HEK293T (cell line): ENCODE measurements around the gene GIPR.
A peak's percentile ranks its signal among the peaks of the same experiment; 100 is the strongest.

Experiments
- ARNT ChIP-seq: fragments of 450-650 bp; IDR thresholded peaks from 2 replicates; pipeline ENCODE4 v1.6.1; 2017; ENCODE audit warnings: mild to moderate bottlenecking
- BHLHE40 ChIP-seq: fragments of 450-650 bp; IDR thresholded peaks from 2 replicates; pipeline ENCODE4 v1.6.1; 2016; ENCODE audit warnings: mild to moderate bottlenecking, moderate library complexity, borderline replicate concordance
- CTBP1 ChIP-seq: fragments of 450-650 bp; IDR thresholded peaks from 2 replicates; pipeline ENCODE4 v1.6.1; 2016; ENCODE audit warnings: borderline replicate concordance
- ELF4 ChIP-seq: fragments of 450-650 bp; IDR thresholded peaks from 2 replicates; pipeline ENCODE4 v1.6.1; 2017; ENCODE audit warnings: antibody characterized with exemption
- FOXA1 ChIP-seq: fragments of 450-650 bp; IDR thresholded peaks from 2 replicates; pipeline ENCODE4 v1.6.1; 2016; ENCODE audit warnings: mild to moderate bottlenecking
- SUZ12 ChIP-seq: fragments of 450-650 bp; IDR thresholded peaks from 2 replicates; pipeline ENCODE4 v1.6.1; 2016; ENCODE audit warnings: mild to moderate bottlenecking
- TARDBP ChIP-seq: fragments of 450-650 bp; IDR thresholded peaks from 2 replicates; pipeline ENCODE4 v1.6.1; 2016
- TF ChIP-seq, protein P1 (sequence below): fragments of 450-650 bp; IDR thresholded peaks from 2 replicates; pipeline ENCODE4 v1.6.1; 2016

DNA sequence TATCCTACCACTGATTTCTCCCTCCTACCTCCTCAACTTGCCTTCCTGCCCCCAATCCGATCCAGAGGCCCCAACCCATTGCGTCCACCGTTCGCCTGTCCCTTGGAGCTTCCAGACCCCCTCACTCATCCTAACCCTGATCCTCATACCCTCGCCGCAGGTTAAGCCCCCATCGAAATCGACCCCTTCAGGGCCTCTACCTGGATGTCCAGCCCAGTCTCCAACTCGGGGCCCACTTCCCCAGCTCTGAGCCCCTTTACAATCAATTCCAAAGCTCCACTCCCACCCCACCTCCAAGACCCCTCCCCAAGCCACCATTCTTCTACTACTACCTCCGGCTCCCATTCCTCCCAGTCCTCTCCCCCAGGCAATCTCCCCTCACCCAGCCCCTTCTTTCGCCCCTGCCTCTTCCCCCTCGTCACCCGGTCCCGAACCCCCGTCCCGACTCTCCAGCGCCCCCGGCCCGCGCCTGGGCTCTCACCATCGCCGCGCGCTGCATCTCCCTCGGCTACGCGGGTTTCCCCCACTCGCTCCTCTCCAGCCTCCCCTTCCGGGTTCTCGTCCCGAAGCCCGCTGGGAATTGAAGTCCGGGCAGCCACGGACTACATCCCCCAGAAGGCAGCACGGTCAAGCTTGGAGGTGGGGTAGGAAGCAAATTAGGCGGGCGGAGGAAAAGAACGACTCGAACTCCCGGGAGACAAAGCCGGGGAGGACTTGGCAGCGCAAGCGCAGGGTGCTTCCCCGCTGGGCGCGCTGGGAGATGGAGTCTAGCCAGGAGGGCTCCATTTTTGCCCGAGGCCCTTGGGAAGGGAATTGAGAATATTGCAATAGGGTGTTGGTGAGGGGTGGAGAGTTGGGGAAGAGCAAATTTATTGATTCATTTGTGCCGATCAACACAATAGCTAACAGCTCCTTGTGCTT, 62.6 kb downstream of the GIPR start, which contains the start of gene FBXO46:
- TF ChIP-seq ARNT (no peak), CTBP1 (no peak), FOXA1 (no peak), TARDBP (no peak), BHLHE40 (no peak), SUZ12 (no peak), ELF4 (peak; percentile 98)
- TF ChIP-seq, protein P1, sequence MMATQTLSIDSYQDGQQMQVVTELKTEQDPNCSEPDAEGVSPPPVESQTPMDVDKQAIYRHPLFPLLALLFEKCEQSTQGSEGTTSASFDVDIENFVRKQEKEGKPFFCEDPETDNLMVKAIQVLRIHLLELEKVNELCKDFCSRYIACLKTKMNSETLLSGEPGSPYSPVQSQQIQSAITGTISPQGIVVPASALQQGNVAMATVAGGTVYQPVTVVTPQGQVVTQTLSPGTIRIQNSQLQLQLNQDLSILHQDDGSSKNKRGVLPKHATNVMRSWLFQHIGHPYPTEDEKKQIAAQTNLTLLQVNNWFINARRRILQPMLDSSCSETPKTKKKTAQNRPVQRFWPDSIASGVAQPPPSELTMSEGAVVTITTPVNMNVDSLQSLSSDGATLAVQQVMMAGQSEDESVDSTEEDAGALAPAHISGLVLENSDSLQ = no peak
